VCaP (cell line): Measurements from ENCODE around the gene LRRC4.
A peak's percentile ranks its signal among the peaks of the same experiment; 100 is the strongest.

Experiments used
- H3K27ac ChIP-seq: fragments of 450-650 bp; 2 replicates; pipeline ENCODE4 v1.5.1; 2017
- CTCF ChIP-seq: fragments of 450-650 bp; conservative IDR thresholded peaks from 2 replicates; pipeline ENCODE4 v1.5.1; 2017; ENCODE audit warnings: mild to moderate bottlenecking, moderate library complexity

The LRRC4 gene

GRCh38 chr7:128074736-128075135 lies 43.5 kb upstream of the LRRC4 start:
- no peak for TF ChIP-seq CTCF
- H3K27ac ChIP-seq, result 0 out of 2 replicates have a peak overlapping the region, but pooled peaks have one; percentile 14

- no peak overlapping the region for H3K27ac ChIP-seq
- TF ChIP-seq CTCF, result no peak
Measured at GRCh38 chr7:128074336-128074735, 43.1 kb upstream of the LRRC4 start.

GRCh38 chr7:128073671-128074310 lies 42.6 kb upstream of the LRRC4 start:
- H3K27ac ChIP-seq, result no peak overlapping the region
- TF ChIP-seq CTCF, result no peak

- no peak overlapping the region for H3K27ac ChIP-seq
- no peak for TF ChIP-seq CTCF
Measured at GRCh38 chr7:128071801-128072200, 40.6 kb upstream of the LRRC4 start.

GRCh38 chr7:128071376-128071775 lies 40.1 kb upstream of the LRRC4 start:
- TF ChIP-seq CTCF, result no peak
- no peak overlapping the region for H3K27ac ChIP-seq

- H3K27ac ChIP-seq, result no peak overlapping the region
- TF ChIP-seq CTCF, result no peak
Measured at GRCh38 chr7:128069373-128070364, 38.4 kb upstream of the LRRC4 start.

GRCh38 chr7:128068785-128069184 lies 37.5 kb upstream of the LRRC4 start:
- TF ChIP-seq CTCF, result no peak
- H3K27ac ChIP-seq, result no peak overlapping the region
